ENCODE results near the gene FOXN3. TPM values are rescaled to one million over a fixed set of nuclear protein-coding genes. Genes with fewer than 3 reads are reported as not detected.
A peak's percentile ranks its signal among the peaks of the same experiment; 100 is the strongest.

Gene FOXN3
- polyA plus RNA-seq, 4 donors, result 30.9 to 36.7 (median 34.0) TPM

GRCh38 chr14:89366864-89367778 is 49.9 kb downstream of the FOXN3 start:
- no peak for DNase-seq (ENCODE audit: low read depth in 4 of 4, low spot score in 3 of 4)

- DNase-seq (ENCODE audit: low read depth in 4 of 4, low spot score in 3 of 4), result peak in 2 of 4 donors; percentile 32 to 33
Measured at GRCh38 chr14:89365061-89365801, 51.8 kb downstream of the FOXN3 start.

DNA sequence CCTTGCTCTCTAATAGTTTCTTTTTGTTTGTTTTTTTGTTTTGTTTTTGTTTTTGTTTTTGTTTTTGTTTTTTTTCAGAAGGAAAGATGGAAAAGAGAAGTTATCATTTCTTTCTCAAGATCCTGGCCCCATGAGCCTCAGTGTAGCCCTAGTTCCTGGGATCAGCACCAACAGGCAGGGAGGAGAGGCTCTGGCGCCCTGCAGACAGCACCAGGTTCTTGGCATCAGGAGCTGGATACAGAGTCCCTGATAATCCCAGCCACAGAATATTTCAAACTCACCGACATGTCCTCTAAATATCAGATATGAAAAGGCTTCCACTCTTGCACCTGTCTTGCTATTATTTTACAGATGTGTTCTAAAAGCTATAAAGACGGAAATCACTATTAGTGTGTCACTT is 52.7 kb downstream of the FOXN3 start:
- no peak for DNase-seq (ENCODE audit: low read depth in 4 of 4, low spot score in 3 of 4)

DNA sequence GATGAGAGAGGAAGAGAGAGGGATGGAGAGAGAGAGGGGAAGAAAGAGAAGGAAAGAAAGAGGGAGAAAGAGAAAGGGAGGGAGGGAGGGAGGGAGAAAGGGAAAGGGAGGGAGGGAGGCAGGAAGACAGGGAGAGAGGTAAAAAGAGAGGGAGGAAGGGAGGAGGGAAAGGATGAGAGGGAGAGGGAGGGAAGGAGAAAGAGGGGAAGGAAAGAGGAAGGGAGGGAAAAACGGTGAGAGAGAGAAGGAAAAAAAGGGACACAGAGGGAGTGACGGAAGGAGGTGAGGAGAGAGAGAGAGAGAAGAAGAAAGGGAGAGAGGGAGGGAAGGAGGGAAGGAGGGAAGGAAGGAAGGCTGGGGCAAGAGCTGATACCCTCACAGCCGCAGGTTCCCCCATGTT is 56.8 kb downstream of the FOXN3 start:
- DNase-seq (ENCODE audit: low read depth in 4 of 4, low spot score in 3 of 4), result no peak

DNA sequence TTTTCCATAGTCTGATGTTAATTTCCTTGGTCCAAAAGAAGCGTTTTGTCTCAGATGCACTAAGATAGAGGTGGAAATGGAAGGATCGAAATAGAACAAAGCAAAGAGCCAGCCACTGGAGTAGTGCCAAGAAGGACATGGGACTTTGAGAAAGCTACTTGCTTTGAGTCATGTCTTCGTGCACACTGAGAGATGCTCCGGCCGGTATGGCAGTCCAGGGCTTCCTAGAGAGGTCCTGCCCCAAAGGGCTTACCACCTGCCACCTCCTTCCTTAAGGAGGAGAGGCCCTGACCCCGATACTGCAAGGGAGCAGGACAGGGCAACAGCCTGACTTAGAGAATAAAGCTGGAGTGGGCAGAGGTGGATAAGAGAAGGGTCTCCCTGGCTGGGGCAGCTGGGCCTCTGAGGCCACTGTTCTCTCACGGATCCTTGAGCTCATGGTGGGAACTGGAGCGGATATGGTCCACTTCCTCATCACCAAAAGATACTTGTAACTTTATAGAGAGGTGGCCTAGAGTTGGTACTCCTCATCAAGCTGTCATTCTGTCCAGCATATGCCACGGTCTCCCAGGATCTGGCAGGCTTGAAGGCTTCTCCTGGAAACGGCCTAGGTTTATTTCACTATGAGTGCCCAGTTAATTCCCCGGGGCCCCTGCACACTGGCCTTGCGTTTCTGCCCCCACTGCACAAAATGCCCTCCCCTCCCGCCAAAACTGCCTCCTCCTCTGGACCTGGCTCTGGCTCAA is 57.4 kb downstream of the FOXN3 start:
- DNase-seq (ENCODE audit: low read depth in 4 of 4, low spot score in 3 of 4), result no peak

DNA sequence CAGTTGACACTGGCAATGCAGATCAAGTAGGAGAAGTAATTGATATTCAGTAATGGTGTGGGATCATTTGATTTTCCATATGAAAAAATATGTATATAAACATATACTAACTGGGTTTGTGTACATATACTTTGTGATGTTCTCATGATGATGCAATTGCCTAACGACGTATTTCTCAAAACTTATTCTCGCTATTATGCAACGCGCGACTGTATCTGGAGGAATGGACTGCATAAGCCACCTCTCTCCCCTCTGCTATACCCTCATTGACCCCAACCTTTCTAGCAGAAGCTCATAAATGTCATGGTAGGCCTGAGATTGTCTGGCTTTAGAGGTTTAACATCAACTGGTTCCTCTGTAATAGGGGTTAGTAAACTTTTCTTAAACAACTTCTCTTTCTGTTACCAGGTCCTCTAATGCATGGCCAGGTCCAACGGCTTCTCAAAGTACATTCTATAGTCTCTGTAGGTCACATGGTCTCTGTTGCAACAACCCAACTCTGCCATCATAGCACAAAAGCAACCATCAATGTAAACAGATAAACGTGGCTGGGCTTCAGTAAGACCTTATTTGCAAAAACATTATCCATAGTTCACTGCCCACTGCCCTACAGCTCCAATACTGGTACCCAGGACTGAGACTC is 59.3 kb downstream of the FOXN3 start:
- DNase-seq (ENCODE audit: low read depth in 4 of 4, low spot score in 3 of 4), result no peak

GRCh38 chr14:89356927-89357326 is 60.1 kb downstream of the FOXN3 start:
- DNase-seq (ENCODE audit: low read depth in 4 of 4, low spot score in 3 of 4), result no peak

DNA sequence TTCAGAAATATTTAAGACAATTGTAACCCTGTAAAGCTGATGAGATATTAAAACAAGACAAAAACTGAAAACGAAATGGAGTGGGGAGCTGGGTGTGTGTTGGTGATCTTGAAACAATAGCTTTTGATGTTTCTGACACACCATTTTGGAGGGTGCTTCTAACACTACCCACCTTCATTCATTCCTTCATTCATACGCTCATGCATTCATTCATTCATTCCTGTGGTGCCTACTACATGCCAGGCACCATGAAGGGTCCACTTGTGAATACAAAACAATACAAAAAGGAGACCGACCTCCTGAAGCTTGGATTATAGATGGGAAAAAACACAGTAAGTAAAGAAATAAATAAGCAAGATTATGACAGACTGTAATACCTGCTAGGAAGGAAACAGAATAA is 60.5 kb downstream of the FOXN3 start:
- no peak for DNase-seq (ENCODE audit: low read depth in 4 of 4, low spot score in 3 of 4)

DNA sequence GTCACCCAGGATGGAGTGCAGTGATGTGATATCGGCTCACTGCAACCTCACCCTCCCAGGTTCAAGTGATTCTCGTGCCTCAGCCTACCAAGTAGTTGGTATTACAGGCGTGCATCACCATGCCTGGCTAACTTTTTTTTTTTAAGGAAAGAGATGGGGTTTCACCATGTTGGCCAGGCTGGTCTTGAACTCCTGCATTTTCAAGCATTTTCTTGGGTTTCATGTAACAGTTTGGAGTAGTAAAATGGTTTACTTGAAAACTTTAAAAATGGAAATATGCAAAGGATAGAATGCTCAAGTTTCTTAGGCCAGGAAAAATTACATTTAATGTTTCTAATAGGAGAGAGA is 63.3 kb downstream of the FOXN3 start:
- DNase-seq (ENCODE audit: low read depth in 4 of 4, low spot score in 3 of 4), result no peak

DNA sequence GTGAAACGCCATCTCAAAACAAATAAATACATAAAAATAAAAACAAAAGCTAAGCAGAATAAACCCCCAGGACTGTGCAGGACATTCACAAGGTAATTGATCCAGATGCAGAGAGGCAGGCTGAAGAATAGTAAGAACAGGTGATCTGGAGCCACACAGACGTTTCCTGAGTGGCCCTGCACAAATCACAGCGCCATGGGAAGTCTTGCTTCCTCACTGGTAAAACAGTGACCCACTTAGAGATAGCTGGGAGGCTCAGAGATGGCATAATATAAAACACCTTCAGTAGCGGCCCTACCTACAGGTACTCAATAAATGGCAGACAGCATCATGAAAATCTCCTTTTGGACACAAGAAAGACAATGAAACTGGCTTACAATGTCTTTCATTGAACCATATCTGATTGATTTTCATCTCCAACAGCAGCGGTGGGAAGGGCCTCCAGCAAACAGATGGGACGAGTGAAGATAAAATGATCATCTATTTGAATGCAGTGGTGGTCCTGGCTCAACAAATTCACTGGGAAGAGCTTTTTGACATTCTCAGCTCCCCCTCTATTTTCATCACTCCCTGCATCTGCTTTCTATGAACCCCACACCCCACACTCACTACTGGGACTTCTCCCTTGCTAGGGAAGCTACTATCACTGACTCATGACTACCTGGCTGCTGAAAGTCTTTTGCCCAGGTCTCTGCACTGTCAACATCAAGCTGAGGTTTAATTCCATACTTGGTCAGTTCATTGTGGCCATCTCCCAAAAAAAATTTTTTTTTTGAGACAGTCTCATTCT is 63.9 kb downstream of the FOXN3 start:
- no peak for DNase-seq (ENCODE audit: low read depth in 4 of 4, low spot score in 3 of 4)

- peak in 3 of 4 donors; percentile 43 to 51 (median 44) for DNase-seq (ENCODE audit: low read depth in 4 of 4, low spot score in 3 of 4)
Measured at GRCh38 chr14:89351516-89352404, 65.3 kb downstream of the FOXN3 start.

DNA sequence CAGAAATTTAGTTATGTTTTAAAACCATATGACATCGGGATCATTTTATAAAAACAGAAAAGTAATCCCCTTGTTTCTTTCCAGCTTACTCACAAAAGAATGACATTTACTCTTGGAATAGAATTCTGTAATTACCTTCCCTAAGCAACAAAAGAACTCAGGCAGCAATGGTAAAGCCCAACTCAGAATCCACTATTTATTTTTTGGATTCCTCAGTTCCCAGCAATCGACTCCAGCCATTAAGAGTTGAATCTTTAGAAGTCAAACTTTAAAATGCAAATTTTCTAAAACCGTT is 65.9 kb downstream of the FOXN3 start:
- DNase-seq (ENCODE audit: low read depth in 4 of 4, low spot score in 3 of 4), result no peak

GRCh38 chr14:89350152-89350551 is 66.9 kb downstream of the FOXN3 start:
- DNase-seq (ENCODE audit: low read depth in 4 of 4, low spot score in 3 of 4), result no peak

DNA sequence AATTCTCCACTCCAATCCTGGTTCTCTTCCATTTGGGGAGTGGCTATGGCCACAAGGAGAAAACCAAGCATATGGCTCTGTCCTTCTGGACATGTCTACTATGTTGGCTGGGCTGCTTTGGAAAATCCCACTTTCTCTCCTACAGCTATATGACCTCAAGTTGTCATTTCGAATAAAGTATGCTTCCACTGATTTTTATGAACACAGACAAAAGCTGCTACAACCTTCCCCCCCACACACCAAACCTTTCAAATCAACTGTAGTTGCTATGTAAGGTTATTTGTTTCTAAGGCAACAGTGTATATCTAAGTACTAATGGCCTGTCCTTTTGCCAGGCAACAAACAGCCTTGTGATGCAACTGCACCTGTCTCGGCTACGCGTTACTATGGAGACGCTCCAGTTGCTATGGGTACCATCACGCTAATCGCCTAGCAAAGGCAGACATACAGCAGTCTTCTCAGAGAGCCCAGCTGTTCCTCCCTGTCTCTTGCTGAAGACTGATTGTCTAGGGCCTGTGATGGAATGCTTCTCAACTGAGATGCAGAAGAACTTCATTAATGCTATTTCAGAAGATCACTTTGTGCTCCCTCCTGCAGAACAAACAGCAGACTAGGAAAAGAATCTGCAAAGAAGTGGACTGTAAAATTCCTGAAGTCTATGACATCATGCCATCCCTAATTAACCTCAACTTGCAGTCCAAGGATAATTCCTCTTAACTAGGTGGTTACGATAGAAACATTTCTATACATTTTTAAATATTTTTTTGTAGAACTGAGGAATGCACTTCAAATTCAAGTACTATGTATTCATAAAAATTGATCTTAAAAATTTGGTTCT is 67.6 kb downstream of the FOXN3 start:
- no peak for DNase-seq (ENCODE audit: low read depth in 4 of 4, low spot score in 3 of 4)

- no peak for DNase-seq (ENCODE audit: low read depth in 4 of 4, low spot score in 3 of 4)
Measured at GRCh38 chr14:89348722-89349121, 68.3 kb downstream of the FOXN3 start.

DNA sequence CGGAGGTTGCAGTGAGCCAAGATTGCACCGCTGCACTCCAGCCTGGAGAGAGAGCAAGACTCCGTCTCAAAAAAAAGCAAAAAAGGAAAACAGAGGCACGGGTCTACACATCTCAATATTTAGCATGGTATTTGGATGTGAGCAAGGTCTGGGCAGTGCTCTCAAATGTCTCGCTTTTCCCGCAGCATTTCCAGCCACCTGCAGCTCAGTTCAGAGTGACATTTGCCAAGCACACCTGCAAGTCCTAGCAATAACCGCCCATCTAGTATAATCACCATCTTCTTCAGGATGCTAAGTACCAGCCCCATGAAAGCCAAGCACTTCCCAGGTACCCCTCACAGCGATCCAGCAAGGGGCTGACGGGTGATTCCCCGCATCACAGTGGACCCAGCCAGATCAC is 69.1 kb downstream of the FOXN3 start:
- DNase-seq (ENCODE audit: low read depth in 4 of 4, low spot score in 3 of 4), result no peak

GRCh38 chr14:89344920-89345254 is 72.1 kb downstream of the FOXN3 start:
- DNase-seq (ENCODE audit: low read depth in 4 of 4, low spot score in 3 of 4), result no peak

GRCh38 chr14:89343356-89343755 is 73.7 kb downstream of the FOXN3 start:
- DNase-seq (ENCODE audit: low read depth in 4 of 4, low spot score in 3 of 4), result no peak
